Endothelial cell of umbilical vein (primary cell): ENCODE results near the gene ZNF619. TPM values are rescaled to one million over a fixed set of nuclear protein-coding genes. Genes with fewer than 3 reads are reported as not detected.

Experiments
- BruUV-seq: library from RNA; stranded (reverse); fragments of 400-500 nt; replicated peaks from 2 replicates; lab custom pipeline; 2021; lab: Mats Ljungman, UMichigan
- CTCF ChIA-PET: fragments of 300-600, 350-600 bp; sonication (Branson Sonifier 250); formaldehyde crosslinking; loops from one replicate; lab custom pipeline; 2021; ENCODE audit warnings: antibody characterized with exemption, inconsistent platforms; lab: Charles Lee
- POLR2A ChIA-PET: fragments of 300-600, 350-600 bp; sonication (Branson Sonifier 250); formaldehyde crosslinking; loops from one replicate; lab custom pipeline; 2021; ENCODE audit warnings: antibody characterized with exemption, inconsistent platforms; lab: Charles Lee
- DNase-seq: peaks from one replicate; pipeline ENCODE4 v3.0.0-alpha.2; 2011; ENCODE audit warnings: low read depth, low spot score
- FAIRE-seq: peaks from 2 replicates; lab custom pipeline; 2011; peaks lifted over from hg19 to GRCh38; lab: Jason Lieb, UNC
- H2AFZ ChIP-seq: 2 replicates; pipeline ENCODE4 v1.6.0; 2012; ENCODE audit warnings: low read depth, low read length, control low read depth, inconsistent platforms
- H3K27ac ChIP-seq: 2 replicates; pipeline ENCODE4 v1.5.1; 2011; ENCODE audit warnings: low read depth, mild to moderate bottlenecking, control low read depth, low read length, moderate library complexity; ENCODE audit not compliant: insufficient read depth
- H3K27me3 ChIP-seq, 2 experiments: 2 replicates each; pipeline versions ENCODE4 v1.6.0 to v1.6.1; 2011; ENCODE audit warnings: low read length in 2 of 2, mixed read lengths in 1 of 2; ENCODE audit not compliant: control insufficient read depth in 2 of 2, insufficient read depth in 2 of 2
- H3K36me3 ChIP-seq, 2 experiments: 2 replicates in 1 of 2; 3 replicates in 1 of 2; pipeline ENCODE4 v1.5.1; 2011; ENCODE audit warnings: low read length in 2 of 2, mild to moderate bottlenecking in 1 of 2, moderate library complexity in 1 of 2; ENCODE audit not compliant: control insufficient read depth in 2 of 2, insufficient read depth in 2 of 2; ENCODE audit errors: extremely low read depth in 1 of 2
- H3K4me1 ChIP-seq: 3 replicates; pipeline ENCODE4 v1.5.1; 2011; ENCODE audit warnings: mild to moderate bottlenecking, low read length; ENCODE audit not compliant: control insufficient read depth, insufficient read depth; ENCODE audit errors: extremely low read depth
- H3K4me2 ChIP-seq: 2 replicates; pipeline ENCODE4 v1.6.1; 2011; ENCODE audit warnings: low read length, control low read depth, mixed read lengths; ENCODE audit not compliant: insufficient read depth
- H3K4me3 ChIP-seq, 3 experiments: fragments of 200-600 bp in 1 of 3; sonication (generic), shearing (Covaris generic) in 1 of 3; replicated peaks in 1 of 3; 2 replicates each; pipeline ENCODE4 v1.5.1; 2011 to 2016; ENCODE audit warnings: control low read depth in 3 of 3, low read length in 3 of 3, mild to moderate bottlenecking in 2 of 3, inconsistent platforms in 1 of 3, low read depth in 1 of 3, moderate library complexity in 1 of 3; ENCODE audit not compliant: insufficient read depth in 1 of 3
- H3K79me2 ChIP-seq: 2 replicates; pipeline ENCODE4 v1.6.0; 2012; ENCODE audit warnings: low read length, inconsistent platforms; ENCODE audit not compliant: control insufficient read depth, insufficient read depth
- H3K9ac ChIP-seq: replicated peaks from 2 replicates; pipeline ENCODE3; 2011; ENCODE audit warnings: low read length, control low read depth; ENCODE audit not compliant: insufficient read depth; ENCODE audit errors: extremely low read depth
- H3K9me1 ChIP-seq: replicated peaks from 3 replicates; pipeline ENCODE4 v1.6.0; 2011; ENCODE audit warnings: mild to moderate bottlenecking, low read length; ENCODE audit not compliant: control insufficient read depth, insufficient read depth; ENCODE audit errors: extremely low read depth
- H3K9me3 ChIP-seq: replicated peaks from 2 replicates; pipeline ENCODE4 v1.5.1; 2012; ENCODE audit warnings: low read length, inconsistent platforms; ENCODE audit not compliant: control insufficient read depth, insufficient read depth
- H4K20me1 ChIP-seq: replicated peaks from 2 replicates; pipeline ENCODE3; 2011; ENCODE audit warnings: mild to moderate bottlenecking, low read length; ENCODE audit not compliant: control insufficient read depth, insufficient read depth; ENCODE audit errors: extremely low read depth
- CTCF ChIP-seq, 2 donors: IDR thresholded peaks; 1 replicate in 1 of 2; 2 replicates in 1 of 2; pipeline ENCODE4 v1.5.1; 2011; ENCODE audit warnings: low read length in 2 of 2, mild to moderate bottlenecking in 2 of 2, moderate library complexity in 2 of 2, control low read depth in 1 of 2, inconsistent platforms in 1 of 2, low read depth in 1 of 2; ENCODE audit not compliant: insufficient read depth in 1 of 2; ENCODE audit errors: extremely low read depth in 1 of 2
- EZH2 ChIP-seq: IDR thresholded peaks from 2 replicates; pipeline ENCODE4 v1.6.1; 2012; ENCODE audit warnings: borderline replicate concordance, low read depth, mild to moderate bottlenecking, moderate library complexity, low read length, inconsistent platforms; ENCODE audit not compliant: severe bottlenecking
- FOS ChIP-seq: IDR thresholded peaks from 2 replicates; pipeline ENCODE4 v1.6.1; 2011; ENCODE audit warnings: mild to moderate bottlenecking, low read length, moderate library complexity, borderline replicate concordance; ENCODE audit not compliant: insufficient read depth
- GATA2 ChIP-seq: IDR thresholded peaks from 2 replicates; pipeline ENCODE4 v1.7.0; 2011; ENCODE audit warnings: low read depth, mild to moderate bottlenecking, moderate library complexity, mixed read lengths, low read length; ENCODE audit not compliant: insufficient read length, insufficient read depth
- JUN ChIP-seq: IDR thresholded peaks from 2 replicates; pipeline ENCODE4 v1.6.1; 2011; ENCODE audit warnings: borderline replicate concordance, low read depth; ENCODE audit not compliant: insufficient read length, insufficient read depth
- MAX ChIP-seq: IDR thresholded peaks from 2 replicates; pipeline ENCODE4 v1.6.1; 2011; ENCODE audit not compliant: insufficient read depth, insufficient read length
- MYC ChIP-seq: IDR thresholded peaks from one replicate; pipeline ENCODE4 v1.6.1; 2011; ENCODE audit warnings: mild to moderate bottlenecking, low read depth, low read length
- POLR2A ChIP-seq: IDR thresholded peaks from 2 replicates; pipeline ENCODE4 v1.6.1; 2012; ENCODE audit warnings: low read depth, mild to moderate bottlenecking, control low read depth, low read length
- POLR2AphosphoS5 ChIP-seq: IDR thresholded peaks from 2 replicates; pipeline ENCODE4 v1.6.1; 2012; ENCODE audit warnings: low read depth, mild to moderate bottlenecking, control low read depth, low read length, moderate library complexity; ENCODE audit not compliant: insufficient read depth
- dilution Hi-C: fragments of 300-500 bp; cut with MboI; formaldehyde crosslinking; loops from one replicate; pipeline ENCODE4 v1.15.0; 2019; ENCODE audit warnings: low sequenced_read_pairs; ENCODE audit not compliant: extremely low pct_ligation_motif_present
- intact Hi-C: fragments of 100-400 bp; cut with micrococcal nuclease; formaldehyde crosslinking; loops from one replicate; pipeline ENCODE4 v1.10.0; 2022
- polyA plus RNA-seq, 4 experiments: library from polyadenylated mRNA; depleted of rRNA in 3 of 4; stranded (reverse) in 3 of 4; unstranded in 1 of 4; fragments of >200 nt; gene quantifications; 2 replicates each; pipeline versions ENCODE4 v1.2.1 to v1.2.3, GENCODE V29; 2011 to 2012; ENCODE audit warnings: missing spikeins in 1 of 4
- small RNA-seq: library from RNA; depleted of rRNA; stranded (forward); fragments of <200 nt; gene quantifications from one replicate; pipeline ENCODE3, GENCODE V24; 2012; ENCODE audit warnings: low replicate concordance, low read depth; ENCODE audit not compliant: insufficient read depth, insufficient read length
- total RNA-seq: library from RNA; stranded (reverse); gene quantifications from 2 replicates; pipeline ENCODE4 v1.2.3, GENCODE V29; 2021

The ZNF619 gene
- total and polyA plus RNA-seq, 2 donors (not counting 3 experiments of a cell fraction or from before 2014, with no cell fraction given), result 2.3 to 7.2 TPM

- no peaks in the 10 kb centered on the region for H3K79me2 ChIP-seq
- no peaks in the 10 kb centered on the region for H3K27me3 ChIP-seq
- intact Hi-C loops (no loop called here), dilution Hi-C loops (no loop called here)
- H3K27ac ChIP-seq, result no peak overlapping the region
- H3K4me1 ChIP-seq, result no peaks in the 10 kb centered on the region
- H3K36me3 ChIP-seq, result peaks cover 10 to 27% of the 10 kb centered on the region in 2 experiments
- BruUV-seq, result no TSS peak
- DNase-seq (no peak), FAIRE-seq (no peak)
- no peak overlapping the region for H3K9ac ChIP-seq
- POLR2A ChIA-PET, result no interaction called here
- CTCF ChIA-PET, result no interaction called here
- H4K20me1 ChIP-seq, result no peaks in the 10 kb centered on the region
- H2AFZ ChIP-seq, result no peak overlapping the region
- H3K4me2 ChIP-seq, result no peak overlapping the region
- no peak for TF ChIP-seq MAX
- TF ChIP-seq POLR2A, result no peak
- TF ChIP-seq JUN, result no peak
- no peak for TF ChIP-seq EZH2
- TF ChIP-seq GATA2, result no peak
- no peak for TF ChIP-seq MYC
- no peak for TF ChIP-seq CTCF (IDR thresholded peaks at IDR 0.05; ENCODE audit: extremely low read depth in 1 of 2, insufficient read depth in 1 of 2, low read depth in 1 of 2, low read length in 2 of 2)
- no peak for TF ChIP-seq FOS
- TF ChIP-seq POLR2AphosphoS5, result no peak
- H3K9me3 ChIP-seq, result peaks cover 2% of the 10 kb centered on the region
- H3K9me1 ChIP-seq, result no peaks in the 10 kb centered on the region
- no peak overlapping the region for H3K4me3 ChIP-seq
Measured at GRCh38 chr3:40534283-40534682, 57.4 kb downstream of the ZNF619 start.

Small RNA genes lying within 50 kb of the gene (small RNA-seq; reads per million reads assigned to genes)
- gene RNU5B-2P, result not detected

Other genes starting within 250 kb of the ZNF619 start
- 44.1 and 46.0 TPM in 2 replicates for gene EIF1B, start 167.4 kb upstream of the ZNF619 start, total RNA-seq
- gene EIF1B, start 167.4 kb upstream of the ZNF619 start, polyA plus RNA-seq, result 13.5 and 17.8 TPM in 2 replicates
- gene ENTPD3, start 89.9 kb upstream of the ZNF619 start, total RNA-seq, result not detected in 2 replicates
- gene ENTPD3, start 89.9 kb upstream of the ZNF619 start, polyA plus RNA-seq, result 0.03 TPM in 1 of 2 replicates, not detected in the other
- gene RPL14, start 19.8 kb upstream of the ZNF619 start, total RNA-seq, result 1,947 and 2,051 TPM in 2 replicates
- gene RPL14, start 19.8 kb upstream of the ZNF619 start, polyA plus RNA-seq, result 243 and 961 TPM in 2 replicates
- 3.6 and 4.0 TPM in 2 replicates for gene ZNF620, start 28.9 kb downstream of the ZNF619 start, total RNA-seq
- 0.78 and 1.9 TPM in 2 replicates for gene ZNF620, start 28.9 kb downstream of the ZNF619 start, polyA plus RNA-seq
- gene ZNF621, start 47.8 kb downstream of the ZNF619 start, total RNA-seq, result 20.6 and 22.5 TPM in 2 replicates
- 8.5 and 9.3 TPM in 2 replicates for gene ZNF621, start 47.8 kb downstream of the ZNF619 start, polyA plus RNA-seq